Urinary bladder (tissue), 4 donors: Measurements from ENCODE around the gene GMDS. TPM values are rescaled to one million over a fixed set of nuclear protein-coding genes. Genes with fewer than 3 reads are reported as not detected.

Experiments used
- DNase-seq: peaks from one replicate; pipeline ENCODE4 v3.0.0-alpha.2; 2015; ENCODE audit errors: extremely low spot score
- H3K27ac ChIP-seq: one replicate; pipeline ENCODE4 v1.5.1; 2013; ENCODE audit warnings: low read depth, mild to moderate bottlenecking, moderate library complexity
- H3K36me3 ChIP-seq: one replicate; pipeline ENCODE4 v1.6.1; 2013; ENCODE audit warnings: mild to moderate bottlenecking, moderate library complexity; ENCODE audit not compliant: insufficient read depth
- H3K4me1 ChIP-seq: one replicate; pipeline ENCODE4 v1.6.1; 2013; ENCODE audit warnings: mild to moderate bottlenecking, moderate library complexity; ENCODE audit not compliant: insufficient read depth
- H3K4me3 ChIP-seq: one replicate; pipeline ENCODE4 v1.5.1; 2013; ENCODE audit warnings: low read depth, low read length
- WGBS: extraction: QIAGEN DNeasy Blood & Tissue Kit; methylation state at CpG from one replicate; pipeline ENCODE4 v1.1.7; 2013; 5-methylcytosine and 5-hydroxymethylcytosine counted together
- polyA plus RNA-seq: library from polyadenylated mRNA; stranded (reverse); fragments of 200-250 nt; gene quantifications from one replicate; pipeline ENCODE4 v1.2.3, GENCODE V29; 2013
- total RNA-seq: library from RNA; depleted of rRNA; stranded (reverse); fragments of >200 nt; gene quantifications from one replicate; pipeline ENCODE4 v1.2.3, GENCODE V29; 2014
- donor health status: healthy with polysubstance abuse.
- donor health status: healthy.

GMDS gene
- total and polyA plus RNA-seq, 2 donors = 7.5 to 10.7 TPM

DNA sequence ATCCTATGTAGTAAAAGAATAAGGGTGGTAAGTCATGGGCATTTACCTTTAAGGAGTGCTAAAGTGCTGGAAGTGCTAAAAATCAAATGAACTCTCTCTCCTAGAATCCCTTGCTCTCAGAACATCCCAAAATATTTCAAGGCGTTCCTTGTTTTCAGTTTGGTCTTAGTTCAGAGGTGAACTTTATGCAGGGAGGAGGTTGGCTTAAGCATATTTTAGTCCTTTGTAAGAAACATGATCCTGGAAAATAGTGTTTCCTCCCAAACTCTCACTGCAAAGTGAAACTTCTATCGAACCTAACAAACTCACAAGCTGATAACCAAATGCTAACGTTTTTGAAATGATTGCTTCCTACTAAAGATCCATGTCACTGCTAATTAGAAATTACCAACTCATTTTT is 404.3 kb downstream of the GMDS start:
- 55% methylated on average over 3 of the region's 3 CpGs for WGBS
- Histone ChIP-seq H3K4me3 (no peak overlapping the region), H3K4me1 (no peaks in the 10 kb centered on the region), H3K36me3 (no peaks in the 10 kb centered on the region), H3K27ac (no peak overlapping the region)
- no peak for DNase-seq

DNA sequence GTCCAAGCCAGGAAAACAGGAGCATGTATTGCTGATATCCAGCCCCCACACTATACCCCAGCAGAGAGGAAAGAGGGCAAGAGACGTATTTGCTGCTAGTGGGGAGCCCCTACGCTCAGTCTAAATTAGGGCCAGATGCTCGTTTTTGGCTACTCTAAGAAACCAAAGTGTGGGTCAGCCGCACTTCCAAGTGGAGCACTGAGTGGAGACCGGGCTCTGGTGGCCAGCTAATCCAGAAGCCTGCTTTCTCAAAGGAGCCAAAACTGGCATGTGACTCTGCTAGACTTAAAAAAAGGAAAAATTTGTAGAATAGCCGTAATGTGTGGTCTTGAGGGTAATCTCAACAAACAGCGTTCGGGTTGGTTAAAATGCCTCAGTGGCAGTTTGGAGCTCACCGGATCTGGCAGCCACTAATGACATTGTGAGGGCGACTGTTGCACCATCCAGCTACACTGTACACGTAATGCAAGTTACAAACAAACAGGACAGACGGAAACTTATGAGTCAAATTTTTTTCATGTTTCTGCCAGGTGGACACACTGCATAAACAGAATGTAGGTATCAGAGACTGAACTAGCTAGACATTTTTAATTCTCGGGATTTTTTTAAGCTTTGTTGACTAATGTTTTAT is 404.8 kb downstream of the GMDS start:
- no peak overlapping the region for H3K4me3 ChIP-seq

DNA sequence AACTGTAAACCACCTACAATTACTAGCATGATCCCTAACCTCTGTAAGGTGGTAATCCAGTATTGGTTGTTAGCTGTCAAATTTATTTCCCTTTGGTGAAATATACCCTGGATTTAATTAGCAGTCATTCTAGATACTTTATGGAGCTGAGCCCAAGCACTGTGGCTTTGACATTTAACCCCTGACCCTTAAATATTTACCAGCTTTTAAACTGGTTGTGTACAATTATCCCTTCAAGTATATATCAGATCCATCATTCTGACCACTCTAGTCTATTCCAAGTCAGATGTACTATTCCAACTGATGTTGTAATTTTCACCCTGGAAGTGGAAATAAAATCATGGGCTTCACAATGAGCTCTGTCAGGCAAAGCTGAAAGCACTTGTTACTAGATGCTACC is 406.0 kb downstream of the GMDS start:
- Histone ChIP-seq H3K4me3 (no peak overlapping the region), H3K4me1 (no peaks in the 10 kb centered on the region), H3K27ac (no peak overlapping the region), H3K36me3 (no peaks in the 10 kb centered on the region)
- no peak for DNase-seq

More for the DNA sequence above, 404.8 kb downstream of the GMDS start:
- H3K27ac ChIP-seq = no peak overlapping the region
- no peak for DNase-seq
- H3K36me3 ChIP-seq = no peaks in the 10 kb centered on the region
- 86% methylated on average over 13 of the region's 13 CpGs for WGBS
- H3K4me1 ChIP-seq = no peaks in the 10 kb centered on the region

DNA sequence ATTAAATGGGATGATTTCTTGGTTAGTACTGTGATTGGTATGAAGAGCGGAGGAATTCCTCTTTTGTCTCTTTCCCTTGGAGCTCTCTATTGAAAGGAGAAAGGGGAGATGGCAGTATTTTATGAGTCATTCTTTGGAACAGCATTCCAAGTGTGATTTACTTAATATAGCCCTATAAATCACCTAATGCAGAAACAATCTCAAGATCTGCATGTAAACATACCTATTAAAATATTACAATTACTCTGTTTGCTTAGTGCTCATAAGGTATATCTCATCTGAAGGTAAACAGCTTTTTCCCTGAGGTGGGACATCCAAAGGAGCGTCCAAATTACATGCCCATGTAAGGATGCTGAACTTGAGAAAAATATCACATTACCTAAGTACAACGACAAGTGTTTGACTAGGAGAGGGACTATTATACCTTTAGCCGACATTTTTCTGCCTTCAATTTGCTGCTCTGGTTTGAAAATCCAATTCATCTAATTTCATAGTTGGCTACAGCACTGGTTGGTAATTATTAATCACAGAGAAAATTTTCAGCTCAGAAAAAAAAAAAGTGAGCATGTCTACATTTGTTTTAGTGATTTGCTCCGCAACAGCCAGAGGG is 406.7 kb downstream of the GMDS start:
- no peaks in the 10 kb centered on the region for H3K4me1 ChIP-seq
- 86% methylated on average over 5 of the region's 5 CpGs for WGBS
- no peaks in the 10 kb centered on the region for H3K36me3 ChIP-seq
- H3K27ac ChIP-seq = no peak overlapping the region
- DNase-seq = no peak
- no peak overlapping the region for H3K4me3 ChIP-seq

DNA sequence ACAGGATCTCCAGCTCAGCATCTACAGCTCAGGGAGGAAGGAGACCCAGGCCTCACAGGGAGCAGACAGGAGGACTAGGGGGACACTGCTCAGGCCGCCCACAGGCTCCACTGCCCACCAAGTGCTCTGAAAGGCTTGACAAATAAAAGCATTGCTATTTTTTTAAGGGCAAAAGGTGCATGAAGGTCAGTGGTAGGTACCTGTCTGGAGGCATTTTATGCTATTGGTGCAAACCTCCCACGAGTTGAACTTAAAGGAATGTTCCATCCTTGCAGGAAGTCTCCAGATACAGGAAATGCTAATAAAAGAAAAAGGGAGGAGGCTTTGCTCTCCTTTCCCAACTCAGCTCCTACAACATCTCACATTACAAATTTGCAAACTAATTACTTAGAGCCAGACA is 407.6 kb downstream of the GMDS start:
- H3K4me3 ChIP-seq = no peak overlapping the region
- no peaks in the 10 kb centered on the region for H3K4me1 ChIP-seq
- no peaks in the 10 kb centered on the region for H3K36me3 ChIP-seq
- WGBS = 67% methylated on average over 2 of the region's 2 CpGs
- no peak overlapping the region for H3K27ac ChIP-seq
- no peak for DNase-seq

DNA sequence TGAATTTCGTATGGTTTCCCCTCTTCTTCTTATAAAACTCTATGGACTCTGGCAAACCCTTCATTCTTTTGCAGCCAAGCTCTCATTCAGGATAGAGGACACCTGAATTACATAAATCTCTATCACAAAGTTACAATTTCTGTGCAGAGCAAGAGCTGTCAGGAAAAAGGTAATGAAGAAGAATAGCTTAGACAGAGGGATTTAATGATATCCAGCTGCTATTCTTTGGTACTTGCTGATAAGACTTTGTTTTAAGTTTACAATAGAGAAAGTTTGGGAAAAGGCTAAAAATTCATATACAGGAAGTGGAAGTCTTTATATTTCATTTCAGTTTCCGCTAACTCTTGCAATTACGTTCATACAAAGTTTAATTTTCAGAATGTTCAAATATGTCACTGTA is 408.7 kb downstream of the GMDS start:
- no peaks in the 10 kb centered on the region for H3K36me3 ChIP-seq
- H3K4me3 ChIP-seq = no peak overlapping the region
- WGBS = 94% methylated on average over 3 of the region's 3 CpGs
- no peak overlapping the region for H3K27ac ChIP-seq
- H3K4me1 ChIP-seq = no peaks in the 10 kb centered on the region
- DNase-seq = no peak

DNA sequence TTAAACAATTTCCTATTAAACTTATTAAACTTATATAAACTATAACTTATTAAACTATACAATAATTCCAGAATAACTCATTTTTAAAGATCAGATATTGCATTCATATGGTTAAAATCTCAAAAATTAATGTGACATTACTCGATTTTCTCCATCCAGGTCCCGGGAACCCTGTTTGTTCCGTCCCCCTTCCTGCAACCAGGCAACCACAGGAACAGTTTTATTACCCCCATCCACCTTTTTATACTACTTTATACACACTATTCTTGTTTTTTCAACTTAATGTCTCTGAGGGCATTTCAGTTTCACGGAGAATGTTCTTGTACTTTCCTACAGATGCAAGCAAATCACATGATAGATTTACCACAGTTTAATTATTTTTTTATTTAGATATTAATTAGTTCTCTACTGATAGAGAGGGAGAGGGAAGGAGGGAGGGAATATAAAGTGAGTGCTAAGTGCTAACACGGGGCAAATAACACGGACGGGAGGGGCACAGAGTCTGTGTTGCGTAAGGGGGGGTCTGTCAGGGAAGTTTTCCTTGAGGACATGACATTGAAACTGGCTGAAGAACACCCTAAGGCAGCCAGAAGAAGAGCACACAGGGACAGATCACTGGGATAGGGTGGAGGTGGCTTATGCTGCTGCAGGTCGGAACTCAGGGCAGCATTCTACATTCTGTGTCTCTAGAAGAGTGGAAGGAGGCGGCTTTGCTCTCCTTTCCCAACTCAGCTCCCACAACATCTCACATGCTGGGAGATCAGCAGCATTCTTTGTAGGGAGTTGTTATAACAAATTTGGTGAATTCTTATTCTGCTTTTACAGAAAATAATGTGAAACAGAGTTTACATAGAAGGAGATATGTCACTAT is 410.5 kb downstream of the GMDS start:
- Histone ChIP-seq H3K4me3 (no peak overlapping the region), H3K4me1 (no peaks in the 10 kb centered on the region), H3K36me3 (no peaks in the 10 kb centered on the region), H3K27ac (no peak overlapping the region)
- DNase-seq = no peak
- WGBS = 94% methylated on average over 10 of the region's 10 CpGs

DNA sequence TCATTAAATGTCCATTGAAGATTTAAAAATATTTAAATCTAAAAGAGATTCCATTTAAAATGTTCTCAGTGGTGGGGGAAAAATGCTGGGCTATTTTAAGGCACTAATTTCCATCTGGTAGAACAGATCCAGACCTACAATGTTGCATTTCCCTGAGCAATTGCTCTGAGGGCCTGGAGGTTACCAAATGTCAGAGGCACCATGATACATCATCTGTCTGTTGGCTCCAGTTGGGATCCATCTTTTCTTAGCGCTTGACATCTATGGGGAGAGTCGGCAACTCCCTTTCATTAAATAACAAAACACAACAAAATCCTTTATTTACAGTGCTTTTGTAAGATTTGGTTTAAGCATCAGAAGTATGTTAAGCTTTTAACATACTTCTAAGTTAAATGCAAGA is 411.2 kb downstream of the GMDS start:
- DNase-seq = no peak
- H3K36me3 ChIP-seq = no peaks in the 10 kb centered on the region
- 89% methylated on average over 2 of the region's 2 CpGs for WGBS
- H3K27ac ChIP-seq = no peak overlapping the region
- no peak overlapping the region for H3K4me3 ChIP-seq
- no peaks in the 10 kb centered on the region for H3K4me1 ChIP-seq

DNA sequence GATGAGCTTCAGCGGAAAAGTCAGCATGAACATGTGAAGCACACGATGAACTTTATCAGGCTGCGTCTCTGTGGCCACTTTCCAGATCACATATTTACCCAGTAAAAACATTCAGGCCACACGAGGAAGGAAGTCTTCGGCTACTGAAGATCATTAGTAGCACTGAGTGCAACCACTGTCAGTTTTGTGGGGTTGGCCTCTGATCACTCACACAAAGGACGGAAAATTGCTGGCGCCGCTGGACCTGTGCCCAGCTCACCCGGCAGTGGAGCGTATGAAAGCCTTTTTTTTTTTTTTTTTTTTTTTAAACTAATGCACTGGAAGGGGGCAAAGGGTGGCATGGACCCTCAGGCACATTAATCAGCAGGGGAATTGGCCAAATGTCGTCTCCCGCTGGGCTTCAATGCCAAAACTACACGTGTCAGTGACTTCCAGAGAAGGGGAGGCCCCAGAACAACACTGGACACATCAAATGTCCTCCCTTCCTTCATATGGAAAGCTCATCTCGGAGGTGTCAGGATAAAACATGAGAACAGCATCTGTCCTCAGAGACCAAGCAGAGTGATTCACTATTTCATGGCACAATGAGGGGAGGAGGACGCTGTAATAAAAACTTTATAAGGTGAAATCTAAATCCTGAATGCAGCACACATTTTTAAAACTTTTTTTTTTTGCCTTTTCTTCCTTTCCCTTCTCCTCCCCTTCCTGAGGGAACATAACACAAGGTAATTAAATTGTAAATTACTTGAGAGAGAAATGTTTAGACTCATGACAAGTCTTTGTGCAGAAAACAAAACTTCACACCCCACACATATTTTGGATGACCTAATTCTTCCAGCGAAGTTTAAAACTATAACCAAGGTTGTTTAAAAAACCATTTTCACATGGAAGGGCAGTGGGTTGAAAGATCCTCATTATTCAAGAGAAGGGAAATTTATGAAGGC is 412.3 kb downstream of the GMDS start:
- H3K27ac ChIP-seq = no peak overlapping the region
- H3K4me1 ChIP-seq = no peaks in the 10 kb centered on the region
- DNase-seq = peak; percentile 49
- 40% methylated on average over 16 of the region's 16 CpGs for WGBS
- H3K4me3 ChIP-seq = no peak overlapping the region
- no peaks in the 10 kb centered on the region for H3K36me3 ChIP-seq

DNA sequence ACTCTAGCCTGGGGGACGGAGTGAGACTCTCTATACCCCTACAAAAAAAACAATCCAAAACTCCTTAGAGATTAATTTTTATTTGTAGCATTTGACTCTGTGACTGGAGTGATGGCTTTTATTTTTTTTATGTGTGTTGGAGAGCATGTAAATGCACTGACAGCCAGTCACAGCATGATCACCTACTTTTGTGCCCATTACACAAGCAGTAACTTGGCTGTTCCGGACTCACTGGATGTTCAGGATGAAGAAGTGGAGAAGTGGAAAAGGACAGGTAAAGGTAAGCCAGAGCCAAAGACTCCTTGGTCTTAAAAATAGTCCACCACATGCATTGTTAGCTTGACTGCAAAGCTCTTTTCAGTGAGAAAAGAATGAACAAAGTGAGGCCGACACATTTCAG is 413.0 kb downstream of the GMDS start:
- DNase-seq = no peak
- H3K27ac ChIP-seq = no peak overlapping the region
- WGBS = 83% methylated on average over 3 of the region's 3 CpGs
- no peaks in the 10 kb centered on the region for H3K4me1 ChIP-seq
- no peaks in the 10 kb centered on the region for H3K36me3 ChIP-seq
- H3K4me3 ChIP-seq = no peak overlapping the region

DNA sequence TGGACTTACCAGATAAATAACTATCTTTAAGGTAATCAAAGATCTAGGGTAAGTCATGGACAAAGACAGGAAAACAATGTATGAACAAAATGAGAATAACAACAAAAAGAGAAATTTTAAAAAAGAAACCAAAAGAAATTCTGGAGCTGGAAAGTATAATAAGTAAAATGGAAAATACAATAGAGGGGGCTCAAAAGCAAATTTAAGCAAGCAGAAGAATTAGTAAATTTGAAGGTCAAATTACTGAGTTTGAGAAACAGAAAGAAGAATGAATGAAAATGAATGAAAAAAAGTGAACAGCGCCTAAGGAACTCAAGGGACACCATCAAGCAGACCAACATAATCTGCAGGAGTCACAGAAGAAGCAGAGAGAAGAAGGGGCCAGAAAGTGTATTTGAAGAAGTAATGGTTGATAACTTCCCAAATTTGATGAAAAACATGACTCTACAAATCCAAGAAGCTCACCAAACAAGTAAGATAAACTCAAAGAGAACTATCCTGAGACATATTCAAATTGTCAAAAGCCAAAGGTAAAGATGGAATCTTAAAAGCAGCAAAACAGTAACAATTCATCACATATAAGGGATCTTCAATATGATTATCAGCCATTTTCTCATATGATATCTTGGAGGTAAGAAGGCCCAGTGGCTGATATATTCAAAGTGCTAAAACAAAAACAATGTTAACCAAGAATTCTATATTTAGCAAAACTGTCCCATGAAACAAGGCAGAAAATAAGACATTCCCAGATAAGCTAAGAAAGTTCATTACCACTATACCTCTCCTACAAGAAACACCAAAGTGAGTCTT is 417.2 kb downstream of the GMDS start:
- 36% methylated on average over 1 of the region's 1 CpG for WGBS
- Histone ChIP-seq H3K36me3 (no peaks in the 10 kb centered on the region), H3K27ac (no peak overlapping the region), H3K4me3 (no peak overlapping the region), H3K4me1 (no peaks in the 10 kb centered on the region)
- DNase-seq = no peak

DNA sequence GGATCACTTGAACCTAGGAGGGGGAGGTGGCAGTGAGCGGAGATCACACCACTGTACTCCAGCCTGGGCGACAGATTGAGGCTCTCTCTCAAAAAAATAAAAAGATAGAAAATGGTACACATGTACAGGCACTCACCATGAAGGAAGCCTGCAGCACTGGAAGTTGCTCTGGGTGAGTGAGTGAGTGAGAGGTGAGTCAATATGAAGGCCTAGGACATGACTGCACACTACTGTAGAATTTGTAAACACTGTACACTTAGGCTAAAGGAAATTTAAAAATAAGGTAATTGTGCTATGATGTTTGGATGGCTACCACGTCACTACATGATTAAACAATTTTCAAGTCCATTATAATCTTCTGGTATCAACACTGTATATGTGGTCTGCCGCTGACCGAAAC is 419.5 kb downstream of the GMDS start:
- no peak overlapping the region for H3K4me3 ChIP-seq
- 88% methylated on average over 5 of the region's 5 CpGs for WGBS
- H3K27ac ChIP-seq = no peak overlapping the region
- DNase-seq = no peak
- H3K4me1 ChIP-seq = no peaks in the 10 kb centered on the region
- no peaks in the 10 kb centered on the region for H3K36me3 ChIP-seq

DNA sequence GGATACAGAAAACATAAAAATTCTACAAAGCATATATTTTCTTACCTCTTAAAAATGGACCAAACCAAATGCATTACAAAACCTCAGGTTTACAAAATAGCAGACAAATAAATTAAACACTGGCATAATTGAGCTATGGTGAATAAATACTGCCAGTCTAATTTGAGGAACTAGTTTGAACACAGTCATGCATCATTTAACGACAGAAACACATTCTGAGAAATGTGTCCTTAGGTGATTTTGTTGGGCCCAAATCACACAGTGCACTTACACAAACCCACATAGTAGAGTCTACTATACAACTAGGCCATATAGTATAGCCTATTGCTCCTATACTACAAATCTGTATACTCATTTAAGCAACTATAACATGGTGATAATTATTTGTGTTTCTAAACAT is 420.1 kb downstream of the GMDS start:
- Histone ChIP-seq H3K4me1 (no peaks in the 10 kb centered on the region), H3K27ac (no peak overlapping the region), H3K4me3 (no peak overlapping the region), H3K36me3 (no peaks in the 10 kb centered on the region)
- DNase-seq = no peak
- 92% methylated on average over 1 of the region's 1 CpG for WGBS
